Thyroid gland (tissue), 4 donors: ENCODE data around the gene FGD3.

Experiments used
- POLR2A ChIP-seq, 2 donors: fragments of 450-650 bp; IDR thresholded peaks; one replicate each; pipeline ENCODE4 v1.6.1; 2017; ENCODE audit warnings: antibody characterized with exemption in 2 of 2, mild to moderate bottlenecking in 2 of 2, moderate library complexity in 1 of 2
- TF ChIP-seq, protein P1 (sequence below), 6 experiments: fragments of 200-600 bp in 3 of 6; fragments of 450-650 bp in 3 of 6; sonication (generic) in 3 of 6; IDR thresholded peaks; one replicate each; pipeline ENCODE4 v1.5.1; 2016 to 2019; ENCODE audit warnings: antibody characterized with exemption in 6 of 6, mild to moderate bottlenecking in 2 of 6, inconsistent platforms in 1 of 6, moderate library complexity in 1 of 6

DNA sequence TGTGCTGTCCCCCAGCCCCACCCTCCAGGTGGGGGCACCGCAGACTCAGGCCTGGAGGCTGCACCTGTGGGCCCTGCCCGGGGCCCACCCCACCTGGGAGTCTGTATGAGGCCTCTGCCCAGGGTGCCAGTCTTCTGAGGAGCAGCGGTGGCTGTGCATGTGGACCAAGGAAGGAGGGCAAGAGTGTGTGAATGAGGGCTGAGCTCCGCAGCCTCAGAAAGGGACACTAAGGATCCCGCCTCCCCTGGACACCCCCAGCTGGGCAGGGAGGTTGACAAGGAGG lies 19.1 kb downstream of the FGD3 start:
- TF ChIP-seq, protein P1, sequence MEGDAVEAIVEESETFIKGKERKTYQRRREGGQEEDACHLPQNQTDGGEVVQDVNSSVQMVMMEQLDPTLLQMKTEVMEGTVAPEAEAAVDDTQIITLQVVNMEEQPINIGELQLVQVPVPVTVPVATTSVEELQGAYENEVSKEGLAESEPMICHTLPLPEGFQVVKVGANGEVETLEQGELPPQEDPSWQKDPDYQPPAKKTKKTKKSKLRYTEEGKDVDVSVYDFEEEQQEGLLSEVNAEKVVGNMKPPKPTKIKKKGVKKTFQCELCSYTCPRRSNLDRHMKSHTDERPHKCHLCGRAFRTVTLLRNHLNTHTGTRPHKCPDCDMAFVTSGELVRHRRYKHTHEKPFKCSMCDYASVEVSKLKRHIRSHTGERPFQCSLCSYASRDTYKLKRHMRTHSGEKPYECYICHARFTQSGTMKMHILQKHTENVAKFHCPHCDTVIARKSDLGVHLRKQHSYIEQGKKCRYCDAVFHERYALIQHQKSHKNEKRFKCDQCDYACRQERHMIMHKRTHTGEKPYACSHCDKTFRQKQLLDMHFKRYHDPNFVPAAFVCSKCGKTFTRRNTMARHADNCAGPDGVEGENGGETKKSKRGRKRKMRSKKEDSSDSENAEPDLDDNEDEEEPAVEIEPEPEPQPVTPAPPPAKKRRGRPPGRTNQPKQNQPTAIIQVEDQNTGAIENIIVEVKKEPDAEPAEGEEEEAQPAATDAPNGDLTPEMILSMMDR (IDR thresholded peaks at IDR 0.05) = no peak
- TF ChIP-seq POLR2A (IDR thresholded peaks at IDR 0.05) = no peak
